Right kidney (tissue), 1 donor: ENCODE data around the gene AMBRA1.

Experiments used
- DNase-seq: peaks from one replicate; pipeline ENCODE4 v3.0.0-alpha.2; 2016

AMBRA1 gene

GRCh38 chr11:46445192-46445919, 148.5 kb downstream of the AMBRA1 start:
- no peak for DNase-seq

- DNase-seq = no peak
Observed at GRCh38 chr11:46444305-46444704, 149.5 kb downstream of the AMBRA1 start.

GRCh38 chr11:46438211-46438610, 155.6 kb downstream of the AMBRA1 start:
- DNase-seq = no peak

GRCh38 chr11:46437122-46437689, 156.6 kb downstream of the AMBRA1 start:
- no peak for DNase-seq

GRCh38 chr11:46436113-46436512, 157.7 kb downstream of the AMBRA1 start:
- DNase-seq = no peak

- no peak for DNase-seq
Observed at GRCh38 chr11:46435679-46436078, 158.1 kb downstream of the AMBRA1 start.

DNA sequence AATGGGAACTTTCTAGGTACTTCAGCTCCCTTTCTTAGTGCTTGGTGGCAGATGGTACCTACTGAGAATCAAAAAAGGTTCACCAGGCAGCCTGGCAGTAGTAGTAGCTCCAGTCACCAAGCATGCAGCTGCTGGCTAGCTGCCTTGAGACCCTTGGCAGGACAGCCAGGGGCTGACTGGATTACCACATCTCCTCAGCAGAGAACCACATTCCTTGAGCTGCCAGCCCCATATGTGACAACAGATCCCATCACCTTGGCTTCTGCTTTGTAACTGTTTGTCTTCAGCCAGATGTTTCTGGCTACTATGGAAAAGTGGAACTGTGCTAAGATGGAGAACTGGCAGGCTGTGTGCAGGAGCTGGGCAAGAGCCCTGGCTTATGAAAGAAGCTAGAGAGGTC, 162.6 kb downstream of the AMBRA1 start:
- DNase-seq = no peak

- DNase-seq = no peak
Observed at GRCh38 chr11:46429717-46430116, 164.1 kb downstream of the AMBRA1 start.

- no peak for DNase-seq
Observed at GRCh38 chr11:46427364-46427763, 166.5 kb downstream of the AMBRA1 start.

DNA sequence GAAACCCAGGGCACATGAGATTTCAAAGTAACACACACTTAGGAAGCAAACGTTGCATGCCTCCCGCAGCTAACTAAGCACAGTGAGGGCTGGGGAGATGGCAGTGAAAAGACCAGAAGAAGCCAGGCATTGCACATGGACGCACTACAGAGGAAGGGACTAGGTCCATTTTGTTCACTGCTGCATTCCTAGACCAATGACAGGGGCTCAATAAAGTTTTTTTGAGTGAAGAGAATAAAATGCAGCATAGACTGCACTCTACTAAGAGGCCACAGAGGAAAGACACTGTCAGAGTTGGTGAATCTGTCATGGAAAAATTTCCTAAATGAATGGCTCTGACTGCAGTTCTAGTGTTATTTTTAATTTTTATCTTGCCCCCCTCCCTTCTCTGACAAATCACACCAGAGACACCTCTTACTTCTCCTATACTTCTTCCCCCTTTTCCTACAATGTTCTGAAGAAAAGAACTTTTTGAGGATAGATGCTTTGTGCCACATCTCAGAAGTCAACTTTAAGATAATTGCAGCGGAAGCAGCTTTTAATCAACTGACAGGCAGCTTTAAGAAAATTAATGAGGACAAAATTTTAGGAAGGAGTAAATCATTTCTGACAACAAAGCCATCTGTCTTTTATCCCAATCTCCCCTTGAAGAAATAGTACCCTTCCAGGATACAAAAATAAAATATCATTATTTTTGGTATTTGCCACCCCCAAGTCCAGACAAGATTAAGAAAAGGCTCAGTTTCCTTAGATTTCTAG, 167.4 kb downstream of the AMBRA1 start:
- no peak for DNase-seq

- no peak for DNase-seq
Observed at GRCh38 chr11:46422588-46422987, 171.2 kb downstream of the AMBRA1 start.

GRCh38 chr11:46421257-46421880, 172.5 kb downstream of the AMBRA1 start:
- no peak for DNase-seq

DNA sequence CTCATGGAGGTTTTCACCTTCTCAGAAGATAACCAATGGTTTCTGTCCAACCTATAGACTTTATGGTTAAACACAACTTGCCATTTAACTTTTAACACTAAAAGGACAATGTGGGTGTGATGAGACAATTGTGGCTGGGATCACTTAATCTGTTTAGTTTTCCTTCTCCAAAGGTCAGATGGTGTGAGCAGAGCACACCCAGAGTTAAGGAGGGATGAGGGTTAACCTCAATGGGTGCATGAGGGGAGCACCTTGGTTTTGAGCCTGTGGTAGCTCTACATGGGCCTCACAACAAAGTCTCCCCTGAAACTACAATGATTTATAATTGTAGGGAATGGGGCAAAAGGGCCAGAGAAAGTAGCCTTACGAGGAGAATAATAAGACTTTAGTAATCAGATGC, 173.3 kb downstream of the AMBRA1 start:
- DNase-seq = no peak

- no peak for DNase-seq
Observed at GRCh38 chr11:46418751-46419150, 175.1 kb downstream of the AMBRA1 start.

DNA sequence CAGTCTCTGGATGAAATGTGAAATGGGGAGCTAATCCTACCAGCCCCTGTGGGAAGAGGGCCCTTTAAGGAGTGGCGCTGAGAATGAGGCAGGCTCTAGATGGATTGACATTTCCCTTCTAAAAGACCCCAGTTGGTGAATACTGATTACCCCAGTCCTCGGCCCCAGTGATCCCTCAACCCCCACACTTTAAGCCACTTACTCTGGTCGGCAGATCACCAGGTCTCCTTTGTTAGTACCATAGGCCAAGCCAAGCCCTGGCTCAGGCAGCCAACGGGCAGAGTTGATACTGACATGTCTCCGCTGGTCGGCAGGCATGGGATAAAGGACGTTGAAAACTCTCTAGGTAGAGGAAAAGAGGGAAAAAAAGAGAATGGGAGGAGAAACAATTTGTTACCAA, 176.1 kb downstream of the AMBRA1 start:
- DNase-seq = no peak

GRCh38 chr11:46414879-46415278, 178.9 kb downstream of the AMBRA1 start:
- DNase-seq = no peak

DNA sequence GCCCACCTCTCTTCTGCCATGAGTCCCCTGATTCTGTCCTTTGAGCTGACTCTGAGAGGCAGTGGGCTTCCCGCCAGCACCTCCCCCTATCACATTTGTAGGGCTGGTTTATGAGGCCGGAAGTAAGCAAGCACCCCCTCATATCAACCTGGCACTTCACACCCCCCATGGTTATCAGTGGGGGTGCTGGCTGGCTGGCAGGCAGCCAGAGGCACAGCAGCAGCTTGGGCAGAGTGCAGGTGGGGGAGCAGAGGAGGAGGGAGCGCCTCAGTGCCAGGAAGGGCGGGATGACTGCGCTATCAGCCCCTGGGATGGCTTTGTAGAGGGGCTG, 179.4 kb downstream of the AMBRA1 start:
- no peak for DNase-seq

GRCh38 chr11:46413760-46414465, 179.9 kb downstream of the AMBRA1 start:
- DNase-seq = no peak

DNA sequence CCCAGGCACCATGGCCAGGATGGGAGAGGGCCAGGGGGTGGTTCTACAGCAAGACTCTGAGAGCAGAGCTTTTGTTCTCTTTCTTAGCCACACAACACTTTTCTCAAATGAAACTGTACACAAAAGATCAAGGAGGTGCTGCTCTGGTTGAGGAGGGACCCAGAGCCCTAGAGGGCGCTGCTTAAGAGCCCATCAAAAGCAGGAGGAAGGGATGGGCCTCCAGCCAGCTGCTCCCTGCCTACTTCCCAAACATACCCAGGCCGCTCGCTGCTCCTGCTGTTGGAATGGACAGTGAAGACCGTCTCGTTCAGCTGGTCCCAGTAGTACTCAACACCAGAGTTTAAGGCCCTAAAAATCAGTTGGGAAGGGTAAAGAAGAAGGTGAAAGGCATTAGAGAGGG, 183.8 kb downstream of the AMBRA1 start:
- no peak for DNase-seq

DNA sequence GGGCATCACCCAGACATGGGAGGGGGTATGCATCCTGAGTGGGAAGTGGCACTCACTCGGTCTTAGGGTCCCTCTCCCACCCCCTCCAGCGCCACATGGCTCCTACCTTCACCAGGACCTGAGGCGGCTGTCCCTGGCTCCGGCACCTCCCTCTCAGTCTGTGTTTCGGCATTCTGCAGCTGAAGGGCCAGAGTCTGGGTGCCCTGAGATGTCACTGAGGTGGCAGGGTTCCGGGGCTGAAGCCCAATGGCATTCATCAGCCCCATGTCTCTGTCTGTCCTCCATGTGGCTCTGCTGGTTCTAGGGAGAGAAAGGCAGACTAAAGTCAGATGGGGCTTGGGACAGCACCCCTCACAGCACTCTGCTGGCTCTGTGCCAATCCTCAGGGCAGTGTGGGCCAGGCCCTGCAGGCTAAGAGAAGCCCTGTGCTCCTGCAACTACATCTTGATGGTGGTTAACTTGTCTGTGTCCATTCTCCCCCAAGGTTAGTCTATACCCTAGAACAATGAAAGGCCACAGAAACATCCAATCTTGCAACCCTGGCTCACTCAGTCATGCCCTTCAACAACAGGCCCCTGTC, 185.3 kb downstream of the AMBRA1 start:
- no peak for DNase-seq

- DNase-seq = no peak
Observed at GRCh38 chr11:46407635-46408034, 186.2 kb downstream of the AMBRA1 start.

- no peak for DNase-seq
Observed at GRCh38 chr11:46404476-46405017, 189.3 kb downstream of the AMBRA1 start.
